Measurements from ENCODE around the gene G6PC3. TPM values are rescaled to one million over a fixed set of nuclear protein-coding genes. Genes with fewer than 3 reads are reported as not detected.

The G6PC3 gene
- total RNA-seq, 1 experiment from 2014 or later = 89.4 TPM

GRCh38 chr17:44115585-44116415 lies 45.3 kb downstream of the G6PC3 start:
- peaks cover 13% of the 10 kb centered on the region for H3K36me3 Mint-ChIP-seq (ENCODE audit: insufficient read depth, unreplicated experiment)
- H3K27ac Mint-ChIP-seq (ENCODE audit: low read depth, unreplicated experiment) = no peak overlapping the region
- no TSS peak for BruUV-seq (replicated peaks)
- intact Hi-C loops (cut with micrococcal nuclease) = loop anchor here (1.0 kb wide), 1 partner anchor 74 kb away; no protein-coding TSS in a partner anchor
- ChIA-PET CTCF (interaction anchor here (0.5 to 1.9 kb wide), 17 partner anchors 11 to 237 kb away, joined by 3 to 7 read pairs (median 4); partner anchors contain the start of gene TMUB2), POLR2A (interaction anchor here (0.7 to 1.6 kb wide), 4 partner anchors 49 to 75 kb away, joined by 3 to 6 read pairs (median 3); partner anchors contain the start of genes LSM12 and TMUB2)
- no peaks in the 10 kb centered on the region for H3K27me3 Mint-ChIP-seq (ENCODE audit: insufficient read depth, unreplicated experiment)
- H3K4me1 Mint-ChIP-seq (ENCODE audit: insufficient read depth, unreplicated experiment) = peaks cover 6% of the 10 kb centered on the region
- no peak overlapping the region for H3K4me3 Mint-ChIP-seq (ENCODE audit: unreplicated experiment)
- no peaks in the 10 kb centered on the region for H3K9me3 Mint-ChIP-seq (ENCODE audit: unreplicated experiment)
- DNase-seq (ENCODE audit: unreplicated experiment) = no peak
- peak; percentile 80 for TF ChIP-seq CTCF (IDR thresholded peaks at IDR 0.05; ENCODE audit: unreplicated experiment)

DNA sequence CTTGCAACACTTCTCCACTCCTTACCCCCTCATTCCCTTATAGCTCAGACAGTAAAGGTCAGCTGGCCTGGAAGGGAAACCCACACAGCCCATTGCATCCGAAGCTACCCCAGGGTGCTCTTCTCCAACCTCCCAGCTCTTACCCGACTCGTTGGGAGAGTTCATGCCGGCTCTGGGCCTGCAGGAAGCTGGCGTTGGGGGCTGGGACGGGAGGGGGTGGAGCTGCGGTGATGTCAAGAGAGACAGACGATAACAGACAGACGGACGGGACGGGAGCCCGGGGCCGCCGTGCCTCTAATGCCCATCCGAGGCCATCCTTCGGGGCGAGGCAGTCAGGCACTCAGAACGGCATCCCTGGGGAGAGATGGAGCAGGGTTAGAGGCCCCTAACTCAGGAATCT lies 46.8 kb downstream of the G6PC3 start:
- CTCF ChIA-PET = interaction anchor here (0.6 to 1.9 kb wide), 5 partner anchors 16 to 246 kb away, joined by 3 to 7 read pairs (median 4); partner anchors contain the start of gene FAM171A2
- Mint-ChIP-seq H3K4me1 (ENCODE audit: insufficient read depth, unreplicated experiment) (peaks cover 6% of the 10 kb centered on the region), H3K9me3 (ENCODE audit: unreplicated experiment) (no peaks in the 10 kb centered on the region), H3K4me3 (ENCODE audit: unreplicated experiment) (no peak overlapping the region), H3K36me3 (ENCODE audit: insufficient read depth, unreplicated experiment) (peaks cover 17% of the 10 kb centered on the region), H3K27me3 (ENCODE audit: insufficient read depth, unreplicated experiment) (no peaks in the 10 kb centered on the region), H3K27ac (ENCODE audit: low read depth, unreplicated experiment) (no peak overlapping the region)
- DNase-seq (ENCODE audit: unreplicated experiment) = no peak
- no TSS peak for BruUV-seq (replicated peaks)
- POLR2A ChIA-PET = no interaction called here
- intact Hi-C loops (cut with micrococcal nuclease) = no loop called here
- TF ChIP-seq CTCF (IDR thresholded peaks at IDR 0.05; ENCODE audit: unreplicated experiment) = no peak

GRCh38 chr17:44118427-44119050 lies 48.0 kb downstream of the G6PC3 start:
- intact Hi-C loops (cut with micrococcal nuclease) = no loop called here
- peaks cover 6% of the 10 kb centered on the region for H3K4me1 Mint-ChIP-seq (ENCODE audit: insufficient read depth, unreplicated experiment)
- peaks cover 19% of the 10 kb centered on the region for H3K36me3 Mint-ChIP-seq (ENCODE audit: insufficient read depth, unreplicated experiment)
- ChIA-PET POLR2A (interaction anchor here (1.0 kb wide), 1 partner anchor 27 kb away, joined by 3 read pairs; no protein-coding TSS in a partner anchor), CTCF (no interaction called here)
- no peaks in the 10 kb centered on the region for H3K27me3 Mint-ChIP-seq (ENCODE audit: insufficient read depth, unreplicated experiment)
- no peaks in the 10 kb centered on the region for H3K9me3 Mint-ChIP-seq (ENCODE audit: unreplicated experiment)
- DNase-seq (ENCODE audit: unreplicated experiment) = no peak
- H3K27ac Mint-ChIP-seq (ENCODE audit: low read depth, unreplicated experiment) = no peak overlapping the region
- TF ChIP-seq CTCF (IDR thresholded peaks at IDR 0.05; ENCODE audit: unreplicated experiment) = no peak
- H3K4me3 Mint-ChIP-seq (ENCODE audit: unreplicated experiment) = no peak overlapping the region
- BruUV-seq (replicated peaks) = no TSS peak

DNA sequence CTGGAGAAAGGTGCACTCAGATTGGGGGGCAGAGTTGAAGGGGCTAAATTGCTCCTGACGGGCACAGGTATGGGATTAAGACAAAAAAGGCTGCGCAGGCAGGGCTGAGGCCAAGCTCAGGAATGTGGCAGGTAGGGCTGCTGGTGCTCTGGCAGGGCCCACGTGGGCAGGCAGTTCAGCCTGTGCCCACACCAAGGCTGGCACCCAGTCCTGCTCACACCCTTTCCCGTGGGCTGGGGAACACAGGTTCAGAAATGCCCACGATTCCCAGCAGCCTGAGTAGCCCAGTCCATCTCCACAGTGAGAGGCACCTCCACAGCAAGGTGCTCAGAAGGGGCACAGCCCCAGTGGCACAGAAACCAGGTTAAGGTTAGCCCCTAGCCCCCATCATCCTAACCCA lies 48.5 kb downstream of the G6PC3 start:
- Mint-ChIP-seq H3K4me3 (ENCODE audit: unreplicated experiment) (no peak overlapping the region), H3K27ac (ENCODE audit: low read depth, unreplicated experiment) (no peak overlapping the region), H3K9me3 (ENCODE audit: unreplicated experiment) (no peaks in the 10 kb centered on the region), H3K27me3 (ENCODE audit: insufficient read depth, unreplicated experiment) (no peaks in the 10 kb centered on the region), H3K4me1 (ENCODE audit: insufficient read depth, unreplicated experiment) (peaks cover 6% of the 10 kb centered on the region), H3K36me3 (ENCODE audit: insufficient read depth, unreplicated experiment) (peaks cover 19% of the 10 kb centered on the region)
- CTCF ChIA-PET = interaction anchor here (1.5 kb wide), 1 partner anchor 49 kb away, joined by 3 read pairs; no protein-coding TSS in a partner anchor
- intact Hi-C loops (cut with micrococcal nuclease) = no loop called here
- POLR2A ChIA-PET = interaction anchor here (1.0 to 1.2 kb wide), 2 partner anchors 19 to 26 kb away, joined by 3 to 5 read pairs; no protein-coding TSS in a partner anchor
- no peak for TF ChIP-seq CTCF (IDR thresholded peaks at IDR 0.05; ENCODE audit: unreplicated experiment)
- no TSS peak for BruUV-seq (replicated peaks)
- DNase-seq (ENCODE audit: unreplicated experiment) = no peak
